ENCODE measurements around the gene CGRRF1. TPM values are rescaled to one million over a fixed set of nuclear protein-coding genes. Genes with fewer than 3 reads are reported as not detected.
A peak's percentile ranks its signal among the peaks of the same experiment; 100 is the strongest.

The CGRRF1 gene
- total and polyA plus RNA-seq, 2 of the 13 experiments (the other 11 are each of a cell fraction or from before 2014, with no cell fraction given) = 16.8 to 18.2 TPM

DNA sequence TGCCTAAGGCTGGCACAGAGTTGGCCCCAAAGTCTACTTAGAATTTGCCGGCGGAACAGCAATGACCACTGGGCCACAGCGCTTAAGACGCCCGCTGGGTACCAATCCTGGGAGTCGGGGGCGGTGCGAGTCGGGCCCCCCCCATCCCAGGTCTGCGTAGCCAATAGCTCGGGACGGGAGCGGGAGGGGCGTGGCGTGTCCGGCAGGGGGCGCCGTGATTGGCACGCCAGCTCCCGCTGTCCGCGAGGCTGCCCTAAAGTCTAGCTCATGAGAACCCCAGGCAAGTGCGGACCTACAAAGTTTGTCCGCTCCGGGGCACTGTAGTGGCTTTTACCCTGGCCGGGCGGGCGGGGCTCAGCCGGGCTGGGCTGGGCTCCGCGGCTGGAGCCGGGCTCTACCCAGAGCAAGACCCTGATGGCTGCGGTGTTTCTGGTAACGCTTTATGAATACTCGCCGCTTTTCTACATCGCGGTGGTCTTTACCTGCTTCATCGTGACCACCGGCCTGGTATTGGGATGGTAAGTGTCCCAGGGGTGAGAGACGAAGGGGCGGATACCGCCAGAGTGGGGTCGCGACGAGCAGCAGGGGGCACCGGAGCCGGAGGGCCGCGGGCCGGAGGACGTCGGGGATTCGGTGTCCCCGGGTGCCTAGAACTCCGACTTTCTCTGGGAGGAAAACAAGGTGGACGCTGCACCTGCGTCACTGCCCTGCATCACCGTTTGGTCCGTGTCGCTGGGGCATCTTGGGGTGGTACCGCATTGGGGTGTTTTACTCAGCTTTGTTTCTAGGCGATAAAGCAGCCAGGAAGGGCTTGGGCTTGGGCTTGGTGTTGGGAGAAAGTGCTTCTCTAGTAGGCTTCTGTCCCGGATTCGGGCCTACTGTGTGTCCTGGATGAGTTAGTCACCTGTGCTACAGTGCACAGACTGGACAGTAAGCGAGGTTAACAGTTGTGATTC is at the start of gene CGRRF1 (continued):
- 0 out of 2 replicates have a peak, but pooled peaks have one; percentile 47 for TF ChIP-seq RNF2 (conservative IDR thresholded peaks at IDR 0.05; ENCODE audit: low read depth)
- TF ChIP-seq GATAD2A (CRISPR knock-in tag; IDR thresholded peaks at IDR 0.05) = peak; percentile 74
- peak; percentile 28 for TF ChIP-seq ZNF121 (CRISPR knock-in tag; IDR thresholded peaks at IDR 0.05)
- TF ChIP-seq KLF9 (CRISPR knock-in tag; IDR thresholded peaks at IDR 0.05; ENCODE audit: low read depth) = peak; percentile 62; the same call in 1 of the 2 replicates
- peak; percentile 92 for TF ChIP-seq PHF8 (CRISPR knock-in tag; IDR thresholded peaks at IDR 0.05)
- 0 out of 2 replicates have a peak, but pooled peaks have one; percentile 65 for TF ChIP-seq ZNF790 (CRISPR knock-in tag; IDR thresholded peaks at IDR 0.05; ENCODE audit: borderline replicate concordance)
- TF ChIP-seq JARID2 (CRISPR knock-in tag; IDR thresholded peaks at IDR 0.05; ENCODE audit: insufficient replicate concordance) = peak; percentile 36
- peak; percentile 89 for TF ChIP-seq ZFX (CRISPR knock-in tag; IDR thresholded peaks at IDR 0.05; ENCODE audit: low read depth)
- peak; percentile 89 for TF ChIP-seq GATAD1 (CRISPR knock-in tag; IDR thresholded peaks at IDR 0.05)
- TF ChIP-seq PRPF4 (IDR thresholded peaks at IDR 0.05; ENCODE audit: low read depth, low read length, poor library complexity, severe bottlenecking) = no peak
- TF ChIP-seq ZNF12 (CRISPR knock-in tag; IDR thresholded peaks at IDR 0.05) = 0 out of 2 replicates have a peak, but pooled peaks have one; percentile 35
- no peak for TF ChIP-seq SMC3 (IDR thresholded peaks at IDR 0.05; ENCODE audit: low read length)
- TF ChIP-seq HHEX (CRISPR knock-in tag; IDR thresholded peaks at IDR 0.05) = no peak
- peak; percentile 92 for TF ChIP-seq IRF2 (CRISPR knock-in tag; IDR thresholded peaks at IDR 0.05)
- TF ChIP-seq MBD4 (IDR thresholded peaks at IDR 0.05; ENCODE audit: borderline replicate concordance, low read length) = no peak
- peak; percentile 89; the same call in 1 of the 2 replicates for TF ChIP-seq ZBED4 (CRISPR knock-in tag; IDR thresholded peaks at IDR 0.05; ENCODE audit: borderline replicate concordance)
- TF ChIP-seq, protein P1, sequence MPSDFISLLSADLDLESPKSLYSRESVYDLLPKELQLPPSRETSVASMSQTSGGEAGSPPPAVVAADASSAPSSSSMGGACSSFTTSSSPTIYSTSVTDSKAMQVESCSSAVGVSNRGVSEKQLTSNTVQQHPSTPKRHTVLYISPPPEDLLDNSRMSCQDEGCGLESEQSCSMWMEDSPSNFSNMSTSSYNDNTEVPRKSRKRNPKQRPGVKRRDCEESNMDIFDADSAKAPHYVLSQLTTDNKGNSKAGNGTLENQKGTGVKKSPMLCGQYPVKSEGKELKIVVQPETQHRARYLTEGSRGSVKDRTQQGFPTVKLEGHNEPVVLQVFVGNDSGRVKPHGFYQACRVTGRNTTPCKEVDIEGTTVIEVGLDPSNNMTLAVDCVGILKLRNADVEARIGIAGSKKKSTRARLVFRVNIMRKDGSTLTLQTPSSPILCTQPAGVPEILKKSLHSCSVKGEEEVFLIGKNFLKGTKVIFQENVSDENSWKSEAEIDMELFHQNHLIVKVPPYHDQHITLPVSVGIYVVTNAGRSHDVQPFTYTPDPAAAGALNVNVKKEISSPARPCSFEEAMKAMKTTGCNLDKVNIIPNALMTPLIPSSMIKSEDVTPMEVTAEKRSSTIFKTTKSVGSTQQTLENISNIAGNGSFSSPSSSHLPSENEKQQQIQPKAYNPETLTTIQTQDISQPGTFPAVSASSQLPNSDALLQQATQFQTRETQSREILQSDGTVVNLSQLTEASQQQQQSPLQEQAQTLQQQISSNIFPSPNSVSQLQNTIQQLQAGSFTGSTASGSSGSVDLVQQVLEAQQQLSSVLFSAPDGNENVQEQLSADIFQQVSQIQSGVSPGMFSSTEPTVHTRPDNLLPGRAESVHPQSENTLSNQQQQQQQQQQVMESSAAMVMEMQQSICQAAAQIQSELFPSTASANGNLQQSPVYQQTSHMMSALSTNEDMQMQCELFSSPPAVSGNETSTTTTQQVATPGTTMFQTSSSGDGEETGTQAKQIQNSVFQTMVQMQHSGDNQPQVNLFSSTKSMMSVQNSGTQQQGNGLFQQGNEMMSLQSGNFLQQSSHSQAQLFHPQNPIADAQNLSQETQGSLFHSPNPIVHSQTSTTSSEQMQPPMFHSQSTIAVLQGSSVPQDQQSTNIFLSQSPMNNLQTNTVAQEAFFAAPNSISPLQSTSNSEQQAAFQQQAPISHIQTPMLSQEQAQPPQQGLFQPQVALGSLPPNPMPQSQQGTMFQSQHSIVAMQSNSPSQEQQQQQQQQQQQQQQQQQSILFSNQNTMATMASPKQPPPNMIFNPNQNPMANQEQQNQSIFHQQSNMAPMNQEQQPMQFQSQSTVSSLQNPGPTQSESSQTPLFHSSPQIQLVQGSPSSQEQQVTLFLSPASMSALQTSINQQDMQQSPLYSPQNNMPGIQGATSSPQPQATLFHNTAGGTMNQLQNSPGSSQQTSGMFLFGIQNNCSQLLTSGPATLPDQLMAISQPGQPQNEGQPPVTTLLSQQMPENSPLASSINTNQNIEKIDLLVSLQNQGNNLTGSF (CRISPR knock-in tag; IDR thresholded peaks at IDR 0.05) = 0 out of 2 replicates have a peak, but pooled peaks have one; percentile 43
- TF ChIP-seq ZMYM2 (CRISPR knock-in tag; IDR thresholded peaks at IDR 0.05) = 0 out of 2 replicates have a peak, but pooled peaks have one; percentile 22
- TF ChIP-seq, protein P2, sequence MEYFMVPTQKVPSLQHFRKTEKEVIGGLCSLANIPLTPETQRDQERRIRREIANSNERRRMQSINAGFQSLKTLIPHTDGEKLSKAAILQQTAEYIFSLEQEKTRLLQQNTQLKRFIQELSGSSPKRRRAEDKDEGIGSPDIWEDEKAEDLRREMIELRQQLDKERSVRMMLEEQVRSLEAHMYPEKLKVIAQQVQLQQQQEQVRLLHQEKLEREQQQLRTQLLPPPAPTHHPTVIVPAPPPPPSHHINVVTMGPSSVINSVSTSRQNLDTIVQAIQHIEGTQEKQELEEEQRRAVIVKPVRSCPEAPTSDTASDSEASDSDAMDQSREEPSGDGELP (IDR thresholded peaks at IDR 0.05; ENCODE audit: borderline replicate concordance, low read depth) = peak; percentile 46; the same call in 1 of the 2 replicates
- peak in 1 of 2 experiments; percentile 89; a peak in 2 of 4 replicates for TF ChIP-seq KLF16 (CRISPR knock-in tag; IDR thresholded peaks at IDR 0.05)

Measured in HepG2 (cell line).